BJ (cell line): ENCODE measurements around the gene THTPA. TPM values are rescaled to one million over a fixed set of nuclear protein-coding genes. Genes with fewer than 3 reads are reported as not detected.

ENCODE experiments used
- CTCF ChIA-PET: fragments of 350-600 bp; formaldehyde crosslinking; extraction: SDS; loops from one replicate; lab custom pipeline; 2021; ENCODE audit warnings: antibody characterized with exemption, inconsistent platforms; lab: Yijun Ruan, JAX
- POLR2A ChIA-PET: fragments of 300-600 bp; sonication (Branson Sonifier 250); formaldehyde crosslinking; extraction: SDS; loops from one replicate; lab custom pipeline; 2021; ENCODE audit warnings: antibody characterized with exemption; lab: Charles Lee
- DNase-seq: peaks from one replicate; pipeline ENCODE4 v3.0.0-alpha.2; 2011; ENCODE audit warnings: low read depth
- H3K27me3 ChIP-seq: 2 replicates; pipeline ENCODE4 v1.6.0; 2011; ENCODE audit warnings: low read length; ENCODE audit not compliant: control insufficient read depth, insufficient read depth
- H3K36me3 ChIP-seq: 2 replicates; pipeline ENCODE4 v1.5.1; 2011; ENCODE audit warnings: low read length; ENCODE audit not compliant: control insufficient read depth, insufficient read depth
- H3K4me3 ChIP-seq: 2 replicates; pipeline ENCODE4 v1.5.1; 2011; ENCODE audit warnings: low read depth, mild to moderate bottlenecking, control low read depth, low read length
- polyA plus RNA-seq: library from polyadenylated mRNA; depleted of rRNA; stranded (reverse); fragments of >200 nt; gene quantifications from 2 replicates; pipeline ENCODE4 v1.2.3, GENCODE V29; 2011
- TF ChIP-seq, protein P1 (sequence below): IDR thresholded peaks from 2 replicates; pipeline ENCODE4 v1.5.1; 2011; ENCODE audit warnings: low read depth, mild to moderate bottlenecking, control low read depth, inconsistent platforms, low read length, moderate library complexity; ENCODE audit not compliant: insufficient read depth

Gene THTPA
- polyA plus RNA-seq, 1 experiment, result 14.2 TPM

DNA sequence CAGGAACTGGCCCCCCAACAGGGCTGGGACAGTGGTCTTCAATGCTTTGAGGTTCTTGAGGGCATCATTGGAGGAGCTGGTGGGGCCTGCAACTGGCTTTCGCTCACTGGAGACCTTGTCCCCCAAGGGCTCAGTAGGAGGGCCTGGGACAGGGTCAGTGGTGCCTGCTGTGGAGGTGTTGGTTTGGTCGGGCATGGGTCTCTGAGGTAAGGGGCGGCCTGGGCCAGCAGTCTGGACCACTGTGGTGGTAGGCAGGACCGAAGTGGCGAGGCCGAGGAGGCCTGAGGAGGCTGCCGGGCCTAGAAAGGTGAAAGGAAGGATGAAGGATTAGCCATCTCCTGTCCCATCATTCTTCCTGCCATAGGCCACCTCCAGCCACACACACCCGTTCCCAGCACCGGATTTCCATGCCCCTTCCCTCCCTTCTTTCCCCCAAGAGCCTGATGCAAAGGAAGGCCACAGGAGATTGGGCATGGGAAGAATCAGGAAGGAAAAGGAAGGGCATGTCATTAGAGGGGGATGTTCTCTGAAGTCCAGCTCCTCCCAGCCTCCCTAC lies 33.4 kb upstream of the THTPA start:
- no peak for DNase-seq
- ChIA-PET POLR2A (no interaction called here), CTCF (interaction anchor here (2.2 kb wide), 1 partner anchor 16 kb away, joined by 8 read pairs; no protein-coding TSS in a partner anchor)
- H3K27me3 ChIP-seq, result no peaks in the 10 kb centered on the region
- H3K36me3 ChIP-seq, result peaks cover 1% of the 10 kb centered on the region; the same call in 1 of the 2 replicates
- H3K4me3 ChIP-seq, result no peak overlapping the region
- TF ChIP-seq, protein P1, sequence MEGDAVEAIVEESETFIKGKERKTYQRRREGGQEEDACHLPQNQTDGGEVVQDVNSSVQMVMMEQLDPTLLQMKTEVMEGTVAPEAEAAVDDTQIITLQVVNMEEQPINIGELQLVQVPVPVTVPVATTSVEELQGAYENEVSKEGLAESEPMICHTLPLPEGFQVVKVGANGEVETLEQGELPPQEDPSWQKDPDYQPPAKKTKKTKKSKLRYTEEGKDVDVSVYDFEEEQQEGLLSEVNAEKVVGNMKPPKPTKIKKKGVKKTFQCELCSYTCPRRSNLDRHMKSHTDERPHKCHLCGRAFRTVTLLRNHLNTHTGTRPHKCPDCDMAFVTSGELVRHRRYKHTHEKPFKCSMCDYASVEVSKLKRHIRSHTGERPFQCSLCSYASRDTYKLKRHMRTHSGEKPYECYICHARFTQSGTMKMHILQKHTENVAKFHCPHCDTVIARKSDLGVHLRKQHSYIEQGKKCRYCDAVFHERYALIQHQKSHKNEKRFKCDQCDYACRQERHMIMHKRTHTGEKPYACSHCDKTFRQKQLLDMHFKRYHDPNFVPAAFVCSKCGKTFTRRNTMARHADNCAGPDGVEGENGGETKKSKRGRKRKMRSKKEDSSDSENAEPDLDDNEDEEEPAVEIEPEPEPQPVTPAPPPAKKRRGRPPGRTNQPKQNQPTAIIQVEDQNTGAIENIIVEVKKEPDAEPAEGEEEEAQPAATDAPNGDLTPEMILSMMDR, result no peak

DNA sequence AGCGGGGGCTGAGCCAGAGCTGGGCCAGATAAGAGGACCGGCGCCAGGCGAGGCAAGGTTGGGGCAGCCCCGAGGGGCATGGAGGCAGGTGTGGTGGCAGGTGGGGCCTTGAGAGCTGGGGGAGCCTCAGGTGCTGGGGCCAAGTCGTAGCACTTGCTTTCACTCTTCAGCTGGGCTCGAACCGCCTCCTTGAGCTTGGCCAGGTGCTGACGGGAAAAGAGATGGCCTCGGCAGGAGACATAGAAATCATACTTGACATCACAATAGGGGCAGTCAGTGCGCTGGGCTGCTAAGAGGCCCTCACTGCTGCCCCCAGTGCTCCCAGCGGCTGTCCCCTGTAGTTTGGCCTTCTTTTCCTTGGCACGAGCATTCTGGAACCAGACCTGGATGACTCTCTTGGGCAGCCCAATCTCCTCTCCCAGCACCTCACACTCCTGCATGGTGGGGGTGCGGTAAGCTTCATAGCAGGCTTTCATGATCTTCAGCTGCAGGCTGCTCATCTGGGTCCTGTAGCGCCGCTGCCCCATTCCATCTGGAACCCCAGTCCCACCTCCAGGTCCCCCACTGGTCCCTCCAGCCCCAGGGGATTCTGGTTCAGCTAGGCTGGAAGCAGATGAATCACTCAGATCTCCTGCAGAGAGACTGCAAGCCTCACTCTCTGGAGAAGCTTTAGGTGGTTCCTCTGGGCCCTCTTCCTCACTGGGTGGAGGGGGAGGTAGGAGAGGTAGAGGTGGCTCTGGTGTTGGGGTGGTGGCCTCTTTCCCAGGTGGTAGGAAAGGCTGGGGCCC lies 32.6 kb upstream of the THTPA start:
- H3K27me3 ChIP-seq, result no peaks in the 10 kb centered on the region
- TF ChIP-seq, protein P1, result no peak
- ChIA-PET CTCF (interaction anchor here (2.2 kb wide), 1 partner anchor 15 kb away, joined by 8 read pairs; no protein-coding TSS in a partner anchor), POLR2A (no interaction called here)
- no peak for DNase-seq
- peaks cover 1% of the 10 kb centered on the region; the same call in 1 of the 2 replicates for H3K36me3 ChIP-seq
- no peak overlapping the region for H3K4me3 ChIP-seq

DNA sequence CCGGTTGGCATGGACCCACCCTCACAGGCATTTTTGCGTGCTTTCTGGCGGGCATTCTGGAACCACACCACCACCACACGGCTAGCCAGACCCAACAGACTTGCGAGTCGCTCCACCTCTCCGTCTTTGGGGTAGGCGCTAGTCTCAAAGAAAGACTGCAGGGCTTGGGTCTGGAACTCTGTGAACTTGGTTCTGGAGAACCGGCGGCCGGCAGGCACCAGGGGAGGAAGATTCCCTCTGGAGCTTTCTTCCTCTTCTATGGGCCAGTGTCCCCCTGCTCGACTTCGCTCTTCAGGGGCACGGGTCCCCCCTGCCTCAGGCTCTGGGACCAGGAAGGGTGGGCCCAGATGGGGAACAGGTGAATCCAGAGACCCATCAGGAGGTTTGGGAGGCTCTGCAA lies 31.1 kb upstream of the THTPA start:
- Histone ChIP-seq H3K4me3 (no peak overlapping the region), H3K27me3 (no peaks in the 10 kb centered on the region), H3K36me3 (peaks cover 1% of the 10 kb centered on the region; the same call in 1 of the 2 replicates)
- ChIA-PET POLR2A (no interaction called here), CTCF (no interaction called here)
- TF ChIP-seq, protein P1, result no peak
- DNase-seq, result no peak

DNA sequence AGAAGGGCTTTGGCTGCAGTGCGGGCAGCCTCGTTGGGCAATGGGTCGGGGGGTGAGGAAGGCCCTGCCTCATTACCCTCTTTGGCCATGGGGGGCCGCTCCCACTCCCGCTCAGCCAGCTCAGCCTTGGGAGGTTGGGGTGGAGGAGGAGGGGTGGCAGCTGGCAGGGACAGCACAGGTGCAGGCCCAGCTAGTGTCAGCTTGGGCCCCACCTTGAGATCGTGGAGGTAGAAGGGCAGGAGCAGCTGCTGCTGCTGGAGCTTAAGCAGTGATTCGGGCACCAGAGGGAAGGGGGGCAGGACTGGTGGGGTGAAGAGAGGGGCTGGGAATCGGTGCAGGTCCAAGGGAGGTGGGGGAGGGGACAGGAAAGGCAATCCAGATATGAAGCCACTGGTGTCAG lies 30.5 kb upstream of the THTPA start:
- Histone ChIP-seq H3K36me3 (peaks cover 1% of the 10 kb centered on the region; the same call in 1 of the 2 replicates), H3K27me3 (no peaks in the 10 kb centered on the region), H3K4me3 (no peak overlapping the region)
- ChIA-PET CTCF (interaction anchor here (0.7 kb wide), 1 partner anchor 33 kb away, joined by 3 read pairs; no protein-coding TSS in a partner anchor), POLR2A (no interaction called here)
- TF ChIP-seq, protein P1, result no peak
- no peak for DNase-seq

DNA sequence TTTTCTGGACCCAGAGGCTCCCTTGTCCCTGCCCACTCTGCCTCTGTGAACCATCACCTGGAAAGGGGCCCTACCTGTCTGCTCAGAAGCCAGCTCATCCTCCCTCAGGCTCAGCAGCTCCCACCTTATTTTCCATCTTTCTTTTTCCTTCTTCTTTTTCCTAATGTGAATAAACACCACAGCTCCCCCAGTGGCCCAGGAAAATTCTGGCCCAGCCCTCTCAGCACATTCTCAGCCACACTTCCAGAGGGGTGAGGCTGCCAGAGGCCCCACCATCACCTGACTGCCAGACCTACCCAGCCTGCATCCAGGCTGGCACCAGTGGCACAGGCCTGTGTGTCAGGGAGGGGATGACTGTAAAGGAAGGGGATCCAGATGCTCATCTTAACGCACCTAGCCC lies 27.5 kb upstream of the THTPA start:
- Histone ChIP-seq H3K4me3 (no peak overlapping the region), H3K27me3 (no peaks in the 10 kb centered on the region), H3K36me3 (peaks cover 1% of the 10 kb centered on the region; the same call in 1 of the 2 replicates)
- DNase-seq, result no peak
- CTCF ChIA-PET, result interaction anchor here (0.7 to 4.0 kb wide), 4 partner anchors 12 to 534 kb away, joined by 3 to 29 read pairs (median 6); no protein-coding TSS in a partner anchor
- POLR2A ChIA-PET, result no interaction called here
- TF ChIP-seq, protein P1, result 0 out of 2 replicates have a peak, but pooled peaks have one; percentile 27
